GM20000 (cell line): ENCODE data around the gene CASKIN1.
A peak's percentile ranks its signal among the peaks of the same experiment; 100 is the strongest.

Experiments
- DNase-seq: peaks from one replicate; pipeline ENCODE4 v3.0.0; 2012; ENCODE audit warnings: low spot score
- CTCF ChIP-seq: IDR thresholded peaks from 2 replicates; pipeline ENCODE4 v1.5.1; 2012; ENCODE audit warnings: mild to moderate bottlenecking, control low read depth; ENCODE audit errors: extremely low read depth, missing control alignments

Gene CASKIN1

GRCh38 chr16:2223221-2223941, 27.0 kb upstream of the CASKIN1 start, which contains the start of gene E4F1:
TSS of gene E4F1 (plus strand) at chr16:2223591. CDS start at chr16:2223614, 23 bp downstream.
- no peak for TF ChIP-seq CTCF
- peak; percentile 100 for DNase-seq

- DNase-seq, result no peak
- TF ChIP-seq CTCF, result no peak
Observed at GRCh38 chr16:2216330-2216729, 19.9 kb upstream of the CASKIN1 start.

DNA sequence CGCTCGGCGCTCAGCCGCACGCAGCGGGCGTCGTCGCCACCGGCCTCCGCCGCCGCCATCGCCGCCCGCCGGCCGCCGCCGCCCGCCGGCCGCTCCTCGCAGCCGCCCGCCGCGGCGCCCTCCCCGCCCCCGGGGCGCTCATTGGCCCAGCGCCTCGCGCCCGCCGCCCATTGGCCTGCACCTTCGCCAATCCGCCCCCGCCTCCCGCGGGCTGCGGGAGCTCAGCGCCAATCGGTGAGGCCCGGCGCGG, 18.2 kb upstream of the CASKIN1 start, which contains the start of gene PGP:
Gene PGP (minus strand): TSS at position 122 of the 250 bp plus-strand sequence. CDS start 63 bp downstream, at position 59.
- DNase-seq, result no peak
- no peak for TF ChIP-seq CTCF

- no peak for DNase-seq
- no peak for TF ChIP-seq CTCF
Observed at GRCh38 chr16:2213817-2214718, 17.7 kb upstream of the CASKIN1 start.

DNA sequence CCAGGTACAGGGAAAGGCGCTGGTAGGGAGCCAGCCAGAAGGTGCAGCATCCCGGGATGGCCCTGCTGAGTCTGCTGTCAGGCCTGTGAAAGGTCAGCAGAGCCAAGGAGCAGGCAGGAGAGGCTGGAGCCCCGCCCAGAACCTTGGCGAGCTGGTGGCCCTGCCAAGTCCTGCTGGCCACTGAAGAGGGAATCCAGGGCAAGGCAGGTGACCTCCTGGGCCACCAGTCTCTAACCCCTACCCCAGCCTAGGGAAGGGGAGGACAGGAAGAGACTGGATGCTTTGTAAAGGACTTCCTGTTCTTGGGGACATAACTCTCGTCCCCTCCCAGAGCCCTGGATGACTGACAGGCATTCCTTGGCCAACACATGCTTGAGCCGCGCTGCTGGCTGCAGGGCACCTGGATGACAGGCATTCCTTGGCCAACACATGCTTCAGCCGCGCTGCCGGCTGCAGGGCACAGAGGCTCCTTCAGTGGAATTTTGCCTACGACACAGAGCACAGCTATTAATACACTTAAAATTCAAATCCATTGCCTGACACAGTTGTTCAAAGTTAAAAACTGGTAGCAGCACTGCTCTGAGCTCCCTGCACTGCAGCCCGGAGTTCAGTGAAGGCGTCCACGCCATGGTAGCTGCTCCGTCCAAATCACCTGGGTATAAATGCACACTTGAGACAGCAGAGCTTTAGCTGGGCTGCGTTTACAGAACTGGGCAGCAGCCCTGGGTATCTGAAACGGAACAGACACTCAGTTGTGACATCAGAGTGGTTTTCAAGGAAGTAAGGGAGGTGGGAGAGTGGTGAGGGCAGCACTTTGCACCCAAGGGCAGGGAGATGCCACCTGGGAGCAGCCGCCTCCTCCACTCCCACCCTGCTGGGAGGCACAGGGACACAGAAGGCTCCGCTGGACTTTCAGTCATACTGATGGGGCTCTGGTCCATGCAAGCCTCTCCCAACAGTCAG, 16.2 kb upstream of the CASKIN1 start:
- DNase-seq, result no peak
- TF ChIP-seq CTCF, result no peak

GRCh38 chr16:2211923-2212347, 15.5 kb upstream of the CASKIN1 start:
- no peak for TF ChIP-seq CTCF
- DNase-seq, result no peak
